Fibroblast of villous mesenchyme (primary cell): ENCODE data around the gene BICRAL. TPM values are rescaled to one million over a fixed set of nuclear protein-coding genes. Genes with fewer than 3 reads are reported as not detected.

Experiments
- DNase-seq: peaks from one replicate; pipeline ENCODE4 v3.0.0-alpha.2; 2010; ENCODE audit warnings: low read depth
- H3K4me3 ChIP-seq: 2 replicates; pipeline ENCODE4 v1.5.1; 2011; ENCODE audit warnings: low read depth, mild to moderate bottlenecking, low read length
- total RNA-seq: library from RNA; depleted of rRNA; stranded (reverse); fragments of >200 nt; gene quantifications from 2 replicates; pipeline ENCODE4 v1.2.3, GENCODE V29; 2012
- TF ChIP-seq, protein P1 (sequence below): IDR thresholded peaks from 2 replicates; pipeline ENCODE4 v1.5.1; 2012; ENCODE audit warnings: low read depth, mild to moderate bottlenecking, low read length; ENCODE audit not compliant: insufficient read depth

BICRAL gene
- total RNA-seq, 1 donor: 5.6 TPM

DNA sequence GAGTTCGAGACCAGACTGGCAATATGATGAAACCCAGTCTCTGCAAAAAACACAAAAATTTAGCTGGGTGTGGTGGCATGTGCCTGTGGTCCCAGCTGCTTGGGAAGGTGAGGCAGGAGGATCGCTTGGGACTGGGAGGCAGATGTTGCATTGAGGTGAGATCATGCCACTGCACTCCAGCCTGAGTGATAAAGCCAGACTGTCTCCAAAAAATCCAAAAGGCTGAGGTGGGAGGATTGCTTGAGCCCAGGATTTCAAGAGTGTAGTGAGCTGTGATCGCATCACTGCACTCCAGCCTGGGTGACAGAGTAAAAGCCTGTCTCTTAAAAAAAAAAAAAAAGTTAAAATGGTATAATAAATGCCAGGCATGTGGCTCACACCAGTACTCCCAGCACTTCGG lies 132.7 kb downstream of the BICRAL start:
- no peak overlapping the region for H3K4me3 ChIP-seq
- no peak for DNase-seq
- TF ChIP-seq, protein P1, sequence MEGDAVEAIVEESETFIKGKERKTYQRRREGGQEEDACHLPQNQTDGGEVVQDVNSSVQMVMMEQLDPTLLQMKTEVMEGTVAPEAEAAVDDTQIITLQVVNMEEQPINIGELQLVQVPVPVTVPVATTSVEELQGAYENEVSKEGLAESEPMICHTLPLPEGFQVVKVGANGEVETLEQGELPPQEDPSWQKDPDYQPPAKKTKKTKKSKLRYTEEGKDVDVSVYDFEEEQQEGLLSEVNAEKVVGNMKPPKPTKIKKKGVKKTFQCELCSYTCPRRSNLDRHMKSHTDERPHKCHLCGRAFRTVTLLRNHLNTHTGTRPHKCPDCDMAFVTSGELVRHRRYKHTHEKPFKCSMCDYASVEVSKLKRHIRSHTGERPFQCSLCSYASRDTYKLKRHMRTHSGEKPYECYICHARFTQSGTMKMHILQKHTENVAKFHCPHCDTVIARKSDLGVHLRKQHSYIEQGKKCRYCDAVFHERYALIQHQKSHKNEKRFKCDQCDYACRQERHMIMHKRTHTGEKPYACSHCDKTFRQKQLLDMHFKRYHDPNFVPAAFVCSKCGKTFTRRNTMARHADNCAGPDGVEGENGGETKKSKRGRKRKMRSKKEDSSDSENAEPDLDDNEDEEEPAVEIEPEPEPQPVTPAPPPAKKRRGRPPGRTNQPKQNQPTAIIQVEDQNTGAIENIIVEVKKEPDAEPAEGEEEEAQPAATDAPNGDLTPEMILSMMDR: no peak

DNA sequence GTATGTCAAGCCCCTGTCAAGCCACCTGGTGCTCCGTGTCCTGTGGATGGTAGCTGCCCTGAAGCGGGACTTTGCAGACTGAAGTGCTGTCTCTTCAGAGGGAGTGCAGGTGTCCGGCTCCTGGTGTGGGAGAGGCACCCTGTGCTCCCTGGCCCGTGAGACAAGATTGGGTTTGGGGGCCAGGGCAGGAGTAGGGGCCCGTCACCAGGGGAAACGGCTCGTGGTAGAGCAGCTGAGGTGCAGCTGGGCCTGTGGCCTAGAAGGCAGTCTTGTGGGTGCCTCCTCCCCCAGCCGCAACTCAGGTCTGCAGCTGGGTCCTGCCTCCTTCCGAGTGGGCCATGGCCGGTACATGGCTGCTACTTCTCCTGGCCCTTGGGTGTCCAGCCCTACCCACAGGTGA lies 133.9 kb downstream of the BICRAL start, which contains the start of gene PTCRA:
PTCRA (plus strand) TSS at position 322 of the 400 bp plus-strand sequence; CDS start at position 339, 17 bp downstream.
- DNase-seq: no peak
- TF ChIP-seq, protein P1: no peak
- no peak within 1 kb of the TSS for H3K4me3 ChIP-seq

DNA sequence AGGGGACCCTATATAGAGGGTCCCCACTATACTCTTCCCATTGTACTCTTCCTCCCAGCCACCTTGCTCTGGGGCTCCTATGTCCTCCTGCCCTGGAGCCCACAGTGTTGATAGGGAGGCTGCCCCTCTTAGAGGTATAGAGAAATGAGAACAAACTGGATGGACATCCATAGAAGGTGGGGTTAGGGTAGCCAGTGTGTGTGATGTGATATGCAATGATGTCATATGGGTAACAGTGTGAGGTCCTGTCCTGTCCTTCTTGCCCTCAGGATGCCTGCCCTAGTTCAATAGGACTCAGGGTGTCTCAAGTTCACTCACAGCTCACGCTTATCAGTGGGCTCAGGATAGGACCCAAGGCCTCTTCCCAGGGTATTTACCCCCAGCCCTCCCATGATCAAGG lies 134.4 kb downstream of the BICRAL start:
- no peak for DNase-seq
- H3K4me3 ChIP-seq: no peak overlapping the region
- TF ChIP-seq, protein P1: no peak

Other genes starting within 250 kb of the BICRAL start
- gene UBR2, start 218.0 kb upstream of the BICRAL start, total RNA-seq: 18.4 and 30.7 TPM in 2 replicates
- 2.6 and 5.2 TPM in 2 replicates for gene PRPH2, start 59.5 kb upstream of the BICRAL start, total RNA-seq
- gene TBCC, start 35.9 kb upstream of the BICRAL start, total RNA-seq: 38.7 and 42.3 TPM in 2 replicates
- 117 and 157 TPM in 2 replicates for gene RPL7L1, start 97.6 kb downstream of the BICRAL start, total RNA-seq
- not detected in 2 replicates for gene PTCRA, start 134.0 kb downstream of the BICRAL start, total RNA-seq
- gene CNPY3, start 147.4 kb downstream of the BICRAL start, total RNA-seq: 26.7 and 36.7 TPM in 2 replicates
- 0.32 TPM in 1 of 2 replicates, not detected in the other for gene GNMT, start 178.7 kb downstream of the BICRAL start, total RNA-seq
- 26.4 and 41.0 TPM in 2 replicates for gene PEX6, start 197.1 kb downstream of the BICRAL start, total RNA-seq
- 34.8 and 47.5 TPM in 2 replicates for gene PPP2R5D, start 202.5 kb downstream of the BICRAL start, total RNA-seq
- gene MEA1, start 231.9 kb downstream of the BICRAL start, total RNA-seq: 60.0 and 68.9 TPM in 2 replicates
- gene KLHDC3, start 232.2 kb downstream of the BICRAL start, total RNA-seq: 92.1 and 93.3 TPM in 2 replicates
- 114 and 125 TPM in 2 replicates for gene RRP36, start 239.6 kb downstream of the BICRAL start, total RNA-seq